Measurements from ENCODE around the gene MS4A4A.

DNA sequence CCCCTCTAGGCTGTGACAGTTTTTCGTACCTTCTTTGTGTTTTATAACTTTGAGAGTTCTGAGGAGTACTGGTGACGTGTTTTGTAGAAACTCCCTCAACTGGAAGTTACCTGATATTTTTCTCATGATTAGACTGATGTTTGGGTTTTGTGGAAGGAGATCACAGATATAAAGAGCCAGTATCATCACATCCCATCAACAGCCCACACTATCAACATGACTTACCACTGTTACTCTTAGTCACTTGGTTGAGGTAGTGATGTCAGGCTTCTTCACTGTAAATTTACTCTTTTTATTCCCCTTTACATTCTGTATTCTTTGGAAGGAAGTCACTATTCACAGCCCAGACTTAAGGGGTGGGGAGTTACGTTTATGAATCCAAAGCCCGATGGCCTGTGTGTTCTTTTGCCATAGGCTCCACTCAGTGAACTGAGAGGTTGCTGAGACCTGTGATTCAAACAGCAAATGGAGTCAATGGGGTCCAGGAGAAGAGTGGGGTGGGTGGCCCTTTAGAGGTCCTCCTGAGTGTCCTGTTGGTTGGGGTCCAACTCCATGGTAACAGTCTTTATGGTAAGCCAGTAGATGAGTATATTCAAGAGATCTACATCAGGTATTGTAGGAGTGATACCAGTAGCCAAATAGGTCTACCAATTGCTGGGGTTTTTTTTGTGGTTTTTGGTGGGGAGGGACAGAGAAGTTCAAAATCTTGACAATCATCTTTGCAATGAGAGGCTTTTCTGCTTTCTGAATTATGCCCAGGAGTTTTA is 22.3 kb upstream of the MS4A4A start:
- TF ChIP-seq EP300 (conservative IDR thresholded peaks at IDR 0.05; ENCODE audit: poor library complexity, severe bottlenecking), result no peak
- TF ChIP-seq, protein P1, sequence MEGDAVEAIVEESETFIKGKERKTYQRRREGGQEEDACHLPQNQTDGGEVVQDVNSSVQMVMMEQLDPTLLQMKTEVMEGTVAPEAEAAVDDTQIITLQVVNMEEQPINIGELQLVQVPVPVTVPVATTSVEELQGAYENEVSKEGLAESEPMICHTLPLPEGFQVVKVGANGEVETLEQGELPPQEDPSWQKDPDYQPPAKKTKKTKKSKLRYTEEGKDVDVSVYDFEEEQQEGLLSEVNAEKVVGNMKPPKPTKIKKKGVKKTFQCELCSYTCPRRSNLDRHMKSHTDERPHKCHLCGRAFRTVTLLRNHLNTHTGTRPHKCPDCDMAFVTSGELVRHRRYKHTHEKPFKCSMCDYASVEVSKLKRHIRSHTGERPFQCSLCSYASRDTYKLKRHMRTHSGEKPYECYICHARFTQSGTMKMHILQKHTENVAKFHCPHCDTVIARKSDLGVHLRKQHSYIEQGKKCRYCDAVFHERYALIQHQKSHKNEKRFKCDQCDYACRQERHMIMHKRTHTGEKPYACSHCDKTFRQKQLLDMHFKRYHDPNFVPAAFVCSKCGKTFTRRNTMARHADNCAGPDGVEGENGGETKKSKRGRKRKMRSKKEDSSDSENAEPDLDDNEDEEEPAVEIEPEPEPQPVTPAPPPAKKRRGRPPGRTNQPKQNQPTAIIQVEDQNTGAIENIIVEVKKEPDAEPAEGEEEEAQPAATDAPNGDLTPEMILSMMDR (IDR thresholded peaks at IDR 0.05; ENCODE audit: poor library complexity, severe bottlenecking), result no peak
- no peak for TF ChIP-seq RAD21 (conservative IDR thresholded peaks at IDR 0.05)
- no peak for TF ChIP-seq SMC3 (conservative IDR thresholded peaks at IDR 0.05; ENCODE audit: poor library complexity)
- no peak for TF ChIP-seq POLR2AphosphoS5 (IDR thresholded peaks at IDR 0.05)
- no peak for TF ChIP-seq TAF1 (IDR thresholded peaks at IDR 0.05; ENCODE audit: low read depth)
- TF ChIP-seq EZH2 (IDR thresholded peaks at IDR 0.05; ENCODE audit: borderline replicate concordance, insufficient read depth, low read length, poor library complexity, severe bottlenecking), result no peak
- no peak for TF ChIP-seq MXI1 (conservative IDR thresholded peaks at IDR 0.05; ENCODE audit: poor library complexity, severe bottlenecking)
